GM12872 (cell line): Measurements from ENCODE around the gene OPN1SW.

Source experiments
- TF ChIP-seq, protein P1 (sequence below): IDR thresholded peaks from 3 replicates; pipeline ENCODE4 v1.5.1; 2011; ENCODE audit warnings: low read depth, mild to moderate bottlenecking, low read length, moderate library complexity; ENCODE audit not compliant: insufficient read depth

Gene OPN1SW, protein sequence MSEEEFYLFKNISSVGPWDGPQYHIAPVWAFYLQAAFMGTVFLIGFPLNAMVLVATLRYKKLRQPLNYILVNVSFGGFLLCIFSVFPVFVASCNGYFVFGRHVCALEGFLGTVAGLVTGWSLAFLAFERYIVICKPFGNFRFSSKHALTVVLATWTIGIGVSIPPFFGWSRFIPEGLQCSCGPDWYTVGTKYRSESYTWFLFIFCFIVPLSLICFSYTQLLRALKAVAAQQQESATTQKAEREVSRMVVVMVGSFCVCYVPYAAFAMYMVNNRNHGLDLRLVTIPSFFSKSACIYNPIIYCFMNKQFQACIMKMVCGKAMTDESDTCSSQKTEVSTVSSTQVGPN

GRCh38 chr7:128775744-128776474, at the start of gene OPN1SW:
Gene OPN1SW, minus strand, starts transcription at chr7:128775794. Its CDS starts 13 bp downstream, at chr7:128775781.
- TF ChIP-seq, protein P1, sequence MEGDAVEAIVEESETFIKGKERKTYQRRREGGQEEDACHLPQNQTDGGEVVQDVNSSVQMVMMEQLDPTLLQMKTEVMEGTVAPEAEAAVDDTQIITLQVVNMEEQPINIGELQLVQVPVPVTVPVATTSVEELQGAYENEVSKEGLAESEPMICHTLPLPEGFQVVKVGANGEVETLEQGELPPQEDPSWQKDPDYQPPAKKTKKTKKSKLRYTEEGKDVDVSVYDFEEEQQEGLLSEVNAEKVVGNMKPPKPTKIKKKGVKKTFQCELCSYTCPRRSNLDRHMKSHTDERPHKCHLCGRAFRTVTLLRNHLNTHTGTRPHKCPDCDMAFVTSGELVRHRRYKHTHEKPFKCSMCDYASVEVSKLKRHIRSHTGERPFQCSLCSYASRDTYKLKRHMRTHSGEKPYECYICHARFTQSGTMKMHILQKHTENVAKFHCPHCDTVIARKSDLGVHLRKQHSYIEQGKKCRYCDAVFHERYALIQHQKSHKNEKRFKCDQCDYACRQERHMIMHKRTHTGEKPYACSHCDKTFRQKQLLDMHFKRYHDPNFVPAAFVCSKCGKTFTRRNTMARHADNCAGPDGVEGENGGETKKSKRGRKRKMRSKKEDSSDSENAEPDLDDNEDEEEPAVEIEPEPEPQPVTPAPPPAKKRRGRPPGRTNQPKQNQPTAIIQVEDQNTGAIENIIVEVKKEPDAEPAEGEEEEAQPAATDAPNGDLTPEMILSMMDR = no peak

DNA sequence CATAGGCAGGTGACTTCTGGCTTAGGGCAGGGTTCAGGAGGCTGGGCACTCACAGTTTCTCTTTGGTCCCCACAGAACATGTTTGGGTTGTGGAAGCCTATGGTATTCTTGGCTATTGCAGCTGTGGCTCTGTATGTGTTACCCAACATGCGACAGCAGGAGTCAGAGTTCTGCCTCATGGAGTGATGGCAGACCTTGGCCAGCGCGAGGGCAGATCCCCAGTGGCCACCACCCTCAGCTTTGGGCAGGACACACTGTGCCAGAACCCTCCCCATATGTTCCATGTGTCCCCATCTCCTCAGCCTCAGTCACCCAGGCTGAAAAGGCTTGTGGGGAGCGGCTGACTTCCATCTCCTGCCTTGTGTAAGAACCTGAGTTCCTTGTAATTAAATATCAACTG, 46.1 kb upstream of the OPN1SW start:
- TF ChIP-seq, protein P1 = no peak

- TF ChIP-seq, protein P1 = no peak
These were observed 43.1 kb upstream of the OPN1SW start for GRCh38 chr7:128818694-128819093.

DNA sequence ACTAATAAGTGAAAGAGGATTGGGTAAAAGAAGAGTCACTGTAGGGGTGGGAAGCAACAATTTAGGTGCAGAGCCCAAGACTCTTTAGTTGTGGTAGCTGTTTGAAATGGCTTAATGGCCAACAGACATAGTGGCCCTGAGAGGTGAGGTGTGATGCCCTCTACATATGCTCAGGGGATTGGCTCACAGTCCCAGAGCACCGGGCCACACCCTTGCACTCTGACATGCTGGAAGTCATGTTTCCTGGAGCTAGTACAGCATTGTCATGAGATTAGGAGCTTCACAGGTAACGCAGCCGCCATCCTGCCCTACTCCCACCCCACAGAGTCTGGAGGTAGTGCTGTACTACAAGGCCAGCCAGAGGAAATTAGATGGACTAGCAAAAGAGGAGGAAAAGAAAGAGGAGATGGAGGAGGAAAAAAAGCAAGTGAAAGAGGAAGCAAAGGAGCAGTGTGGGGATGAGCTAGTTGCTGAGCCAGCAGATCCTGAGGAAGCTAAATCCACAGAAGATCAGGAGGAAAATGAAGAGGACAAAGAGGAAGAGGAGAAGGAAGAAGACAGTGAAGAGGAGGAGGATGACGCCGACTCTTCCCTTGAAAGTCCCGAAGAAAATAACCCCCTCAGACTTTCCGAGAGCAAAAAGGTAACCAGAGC, 39.8 kb upstream of the OPN1SW start:
- TF ChIP-seq, protein P1 = no peak

DNA sequence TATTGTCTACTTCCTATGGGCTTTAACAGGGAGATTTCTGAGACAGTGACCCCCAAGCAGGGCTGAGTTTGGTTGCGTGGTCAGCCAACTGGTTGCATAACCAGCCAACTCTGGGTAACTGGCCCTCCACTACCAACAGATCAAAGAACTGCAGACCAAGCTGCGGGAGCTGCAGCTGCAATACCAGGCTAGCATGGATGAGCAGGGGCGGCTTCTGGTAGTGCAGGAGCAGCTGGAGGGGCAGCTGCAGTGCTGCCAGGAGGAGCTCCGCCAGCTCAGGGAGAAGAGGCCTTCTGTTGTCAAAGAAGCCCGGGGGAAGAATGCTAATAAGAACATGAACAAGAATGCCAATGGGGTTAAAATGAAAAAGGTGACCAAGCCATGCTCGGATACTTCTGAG, 38.9 kb upstream of the OPN1SW start:
- TF ChIP-seq, protein P1 = no peak

DNA sequence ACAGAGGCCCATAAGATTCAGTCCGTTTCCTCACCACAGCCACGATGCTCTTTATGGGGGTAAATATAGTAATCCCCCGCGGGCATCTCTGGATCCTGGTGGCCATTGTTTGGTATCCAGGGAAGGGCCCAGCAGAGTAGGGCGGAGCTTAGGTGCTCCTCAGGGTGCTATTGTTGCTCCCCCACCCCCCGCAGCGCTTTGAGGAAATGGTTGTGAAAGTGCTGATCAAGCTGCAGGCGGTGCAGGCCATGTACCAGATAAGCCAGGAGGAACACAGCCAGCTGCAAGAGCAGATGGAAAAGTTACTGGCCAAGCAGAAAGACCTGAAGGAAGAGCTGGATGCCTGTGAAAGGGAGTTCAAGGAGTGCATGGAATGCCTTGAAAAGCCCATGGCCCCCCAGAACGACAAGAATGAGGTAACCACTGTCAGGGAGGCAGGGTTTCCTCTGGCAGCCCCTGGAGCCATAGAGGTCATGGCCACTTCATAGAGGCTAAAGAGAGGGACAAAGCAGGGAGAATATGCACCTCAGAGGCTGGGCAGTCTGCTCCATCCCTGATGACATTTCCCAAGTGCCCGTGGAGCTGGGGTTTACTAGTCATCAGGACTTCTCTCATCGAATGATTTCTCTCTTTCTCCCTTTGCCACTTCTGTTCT, 37.0 kb upstream of the OPN1SW start:
- TF ChIP-seq, protein P1 = no peak
